ENCODE results near the gene SAMMSON.

The SAMMSON gene

DNA sequence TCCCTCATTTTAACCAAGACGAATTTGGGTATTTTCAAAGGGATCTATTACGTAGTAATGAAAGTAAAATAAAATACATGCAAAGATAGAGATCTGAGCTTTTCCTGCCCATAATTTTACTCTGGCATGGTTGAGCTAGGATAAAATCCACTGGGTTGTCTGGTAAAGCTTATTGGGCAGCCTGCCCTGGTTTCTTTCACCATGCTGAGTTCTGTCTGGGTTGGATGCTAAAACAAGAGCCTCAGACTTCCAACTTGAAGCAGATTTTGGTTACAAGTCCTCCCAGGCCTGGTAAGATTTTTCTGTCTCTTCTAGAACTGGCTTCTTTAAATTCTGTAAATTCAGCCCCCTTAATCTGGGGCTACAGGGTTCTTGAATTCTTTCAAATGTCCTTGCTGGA is 86.8 kb downstream of the SAMMSON start:
- DNase-seq (ENCODE audit: low read depth, low spot score), result no peak

GRCh38 chr3:70090322-70090913 is 90.9 kb downstream of the SAMMSON start:
- DNase-seq (ENCODE audit: low read depth, low spot score), result no peak

DNA sequence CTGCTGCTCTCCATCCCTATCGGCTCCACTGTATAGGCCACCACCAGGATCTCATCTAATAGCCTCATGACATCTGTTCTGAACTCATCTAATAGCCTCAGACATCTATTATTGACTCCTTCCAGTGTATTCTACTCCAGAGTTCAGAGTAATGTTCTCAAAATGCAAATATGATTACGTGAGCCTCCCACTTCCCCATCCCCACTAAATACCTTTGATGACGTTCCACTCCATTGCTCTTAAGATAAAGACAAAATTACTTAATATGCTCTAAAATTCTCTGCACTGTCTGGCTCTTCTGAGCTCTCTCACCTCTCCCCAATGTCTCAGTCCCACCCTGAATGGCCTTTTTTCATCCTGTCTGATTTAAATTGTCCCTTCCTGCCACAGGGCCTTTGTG is 94.7 kb downstream of the SAMMSON start:
- DNase-seq (ENCODE audit: low read depth, low spot score), result no peak

- DNase-seq (ENCODE audit: low read depth, low spot score), result no peak
Observed at GRCh38 chr3:70095260-70095659, 95.7 kb downstream of the SAMMSON start.

- no peak for DNase-seq (ENCODE audit: low read depth, low spot score)
Observed at GRCh38 chr3:70096376-70097066, 97.0 kb downstream of the SAMMSON start.

GRCh38 chr3:70097084-70097483 is 97.6 kb downstream of the SAMMSON start:
- DNase-seq (ENCODE audit: low read depth, low spot score), result no peak

- DNase-seq (ENCODE audit: low read depth, low spot score), result no peak
Observed at GRCh38 chr3:70108072-70108471, 108.5 kb downstream of the SAMMSON start.

GRCh38 chr3:70108546-70108945 is 109.0 kb downstream of the SAMMSON start:
- no peak for DNase-seq (ENCODE audit: low read depth, low spot score)

- DNase-seq (ENCODE audit: low read depth, low spot score), result no peak
Observed at GRCh38 chr3:70110066-70110465, 110.5 kb downstream of the SAMMSON start.

DNA sequence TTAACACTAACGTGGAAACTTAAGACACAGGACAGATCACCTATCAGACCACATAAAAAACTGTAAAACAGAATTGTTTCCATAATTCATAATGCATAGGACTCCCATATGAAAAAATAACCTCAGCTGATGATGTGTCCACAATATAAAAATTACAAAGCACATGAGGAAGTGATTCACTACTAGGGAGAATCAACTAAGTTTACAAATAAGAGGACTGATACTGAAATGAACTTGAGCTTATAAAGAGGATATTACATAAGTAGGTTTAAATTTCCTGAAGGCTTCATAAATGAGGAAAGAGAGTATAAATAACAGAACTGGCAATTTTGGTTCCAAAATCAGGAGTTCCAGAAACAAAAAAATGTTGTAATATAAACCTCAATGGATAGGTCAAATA is 111.9 kb downstream of the SAMMSON start:
- no peak for DNase-seq (ENCODE audit: low read depth, low spot score)

DNA sequence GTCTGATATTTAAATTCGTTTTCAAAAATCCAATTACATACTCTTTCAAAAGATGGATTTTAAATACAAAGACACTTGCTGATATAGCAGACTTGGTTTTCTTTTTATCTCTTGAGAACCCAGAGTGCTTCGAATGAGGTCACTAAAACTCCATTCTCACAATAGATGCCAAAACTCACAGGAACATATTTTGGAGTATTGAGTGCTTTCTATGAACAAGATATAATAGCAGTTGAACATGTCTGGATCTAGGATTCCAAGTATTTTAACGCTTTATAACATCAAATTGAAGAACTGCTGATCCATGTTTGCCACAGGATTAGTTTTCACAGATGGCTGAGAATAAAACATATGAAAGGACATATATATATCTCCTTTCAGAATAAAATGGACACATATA is 113.2 kb downstream of the SAMMSON start:
- no peak for DNase-seq (ENCODE audit: low read depth, low spot score)

GRCh38 chr3:70114431-70114830 is 114.9 kb downstream of the SAMMSON start:
- no peak for DNase-seq (ENCODE audit: low read depth, low spot score)

- DNase-seq (ENCODE audit: low read depth, low spot score), result no peak
Observed at GRCh38 chr3:70119879-70120278, 120.3 kb downstream of the SAMMSON start.

Measured in activated CD4-positive, CD25-positive, alpha-beta regulatory T cell treated with anti-CD3 and anti-CD28 coated beads, Interleukin-2, amount 50 U/mL, for 16 hours (primary cell).